Measurements from ENCODE around the gene RMND5A. TPM values are rescaled to one million over a fixed set of nuclear protein-coding genes. Genes with fewer than 3 reads are reported as not detected.

Gene RMND5A
- polyA plus RNA-seq, 1 donor from 2014 or later = 36.3 TPM

DNA sequence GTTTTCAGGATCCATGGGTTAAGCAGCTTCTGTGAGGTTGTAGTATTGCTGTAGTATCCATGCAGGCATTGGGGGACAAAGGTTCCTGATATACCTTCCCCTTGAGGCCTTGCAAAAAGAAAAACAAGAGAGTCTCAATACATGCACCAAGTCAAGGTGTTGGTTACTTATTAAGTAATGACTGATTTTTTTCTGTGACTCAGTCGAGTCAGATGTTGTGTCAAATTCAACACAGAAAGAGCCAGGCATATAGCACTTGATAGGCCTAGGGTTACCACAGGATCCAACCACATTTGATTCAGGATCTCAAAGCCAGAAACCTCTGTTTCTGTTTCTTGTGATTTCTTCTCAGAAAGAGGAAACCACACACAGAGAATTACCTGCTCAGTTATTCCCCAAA is 95.5 kb downstream of the RMND5A start (continued):
- TF ChIP-seq POLR2AphosphoS5 (IDR thresholded peaks at IDR 0.05) = no peak

GRCh38 chr2:86818114-86818801 is 98.2 kb downstream of the RMND5A start:
- H3K9me3 ChIP-seq (ENCODE audit: low read length) = no peaks in the 10 kb centered on the region
- TF ChIP-seq RAD21 (conservative IDR thresholded peaks at IDR 0.05) (no peak), CTCF (IDR thresholded peaks at IDR 0.05; ENCODE audit: poor library complexity, severe bottlenecking) (no peak), POLR2AphosphoS5 (IDR thresholded peaks at IDR 0.05) (no peak), EZH2 (IDR thresholded peaks at IDR 0.05; ENCODE audit: borderline replicate concordance, insufficient read depth, low read length, poor library complexity, severe bottlenecking) (no peak), TAF1 (IDR thresholded peaks at IDR 0.05; ENCODE audit: low read depth) (no peak), SMC3 (conservative IDR thresholded peaks at IDR 0.05; ENCODE audit: poor library complexity) (no peak), MXI1 (conservative IDR thresholded peaks at IDR 0.05; ENCODE audit: poor library complexity, severe bottlenecking) (no peak), REST (IDR thresholded peaks at IDR 0.05; ENCODE audit: borderline replicate concordance) (no peak), EP300 (conservative IDR thresholded peaks at IDR 0.05; ENCODE audit: poor library complexity, severe bottlenecking) (no peak)

GRCh38 chr2:86818957-86819356 is 98.9 kb downstream of the RMND5A start:
- H3K36me3 ChIP-seq (ENCODE audit: insufficient read depth, low read length) = no peaks in the 10 kb centered on the region
- TF ChIP-seq RAD21 (conservative IDR thresholded peaks at IDR 0.05) = no peak
- TF ChIP-seq EZH2 (IDR thresholded peaks at IDR 0.05; ENCODE audit: borderline replicate concordance, insufficient read depth, low read length, poor library complexity, severe bottlenecking) = no peak
- TF ChIP-seq TAF1 (IDR thresholded peaks at IDR 0.05; ENCODE audit: low read depth) = no peak
- TF ChIP-seq SMC3 (conservative IDR thresholded peaks at IDR 0.05; ENCODE audit: poor library complexity) = no peak
- no peak for TF ChIP-seq REST (IDR thresholded peaks at IDR 0.05; ENCODE audit: borderline replicate concordance)
- no peak for TF ChIP-seq POLR2AphosphoS5 (IDR thresholded peaks at IDR 0.05)
- no peak for TF ChIP-seq MXI1 (conservative IDR thresholded peaks at IDR 0.05; ENCODE audit: poor library complexity, severe bottlenecking)
- TF ChIP-seq CTCF (IDR thresholded peaks at IDR 0.05; ENCODE audit: poor library complexity, severe bottlenecking) = no peak
- no peak for TF ChIP-seq EP300 (conservative IDR thresholded peaks at IDR 0.05; ENCODE audit: poor library complexity, severe bottlenecking)
- no peaks in the 10 kb centered on the region for H3K9me3 ChIP-seq (ENCODE audit: low read length)
- no peak overlapping the region for H2AFZ ChIP-seq (ENCODE audit: low read depth, low read length)
- no peak overlapping the region for H3K4me3 ChIP-seq (ENCODE audit: low read length)
- H4K20me1 ChIP-seq (ENCODE audit: insufficient read depth) = no peaks in the 10 kb centered on the region
- H3K79me2 ChIP-seq (replicated peaks; ENCODE audit: insufficient read depth, low read length) = no peaks in the 10 kb centered on the region
- H3K27me3 ChIP-seq (ENCODE audit: insufficient read depth, low read depth, low read length) = no peaks in the 10 kb centered on the region
- no peak overlapping the region for H3K27ac ChIP-seq (ENCODE audit: low read length)
- no peaks in the 10 kb centered on the region for H3K9me2 ChIP-seq (ENCODE audit: insufficient read depth, low read length)
- H3K4me2 ChIP-seq (ENCODE audit: low read length) = no peak overlapping the region
- no peak overlapping the region for H3K9ac ChIP-seq (ENCODE audit: low read length)
- no peaks in the 10 kb centered on the region for H3F3A ChIP-seq (ENCODE audit: insufficient read depth, low read length, poor library complexity, severe bottlenecking)

More at GRCh38 chr2:86818114-86818801, 98.2 kb downstream of the RMND5A start:
- H3K36me3 ChIP-seq (ENCODE audit: insufficient read depth, low read length) = no peaks in the 10 kb centered on the region
- H3K79me2 ChIP-seq (replicated peaks; ENCODE audit: insufficient read depth, low read length) = no peaks in the 10 kb centered on the region
- H3K27me3 ChIP-seq (ENCODE audit: insufficient read depth, low read depth, low read length) = no peaks in the 10 kb centered on the region
- no peaks in the 10 kb centered on the region for H4K20me1 ChIP-seq (ENCODE audit: insufficient read depth)
- no peaks in the 10 kb centered on the region for H3K9me2 ChIP-seq (ENCODE audit: insufficient read depth, low read length)
- no peak overlapping the region for H3K4me3 ChIP-seq (ENCODE audit: low read length)
- no peak overlapping the region for H3K27ac ChIP-seq (ENCODE audit: low read length)
- no peak overlapping the region for H3K9ac ChIP-seq (ENCODE audit: low read length)
- no peaks in the 10 kb centered on the region for H3F3A ChIP-seq (ENCODE audit: insufficient read depth, low read length, poor library complexity, severe bottlenecking)
- H3K4me2 ChIP-seq (ENCODE audit: low read length) = no peak overlapping the region
- no peak overlapping the region for H2AFZ ChIP-seq (ENCODE audit: low read depth, low read length)

Measured in neural cell (in vitro differentiated cells).